GM12891 (cell line): ENCODE results near the gene RAP1A.
A peak's percentile ranks its signal among the peaks of the same experiment; 100 is the strongest.
"Not testable (repeated sequence)": the region's sequence is repeated elsewhere in the genome, so short reads cannot be mapped to it uniquely, and the experiment has no call there.

Source experiments
- DNase-seq: peaks from one replicate; pipeline ENCODE4 v3.0.0; 2011; ENCODE audit warnings: low spot score; ENCODE audit not compliant: insufficient read length
- FAIRE-seq: peaks from 2 replicates; lab custom pipeline; 2011; peaks lifted over from hg19 to GRCh38; lab: Jason Lieb, UNC
- PAX5 ChIP-seq: IDR thresholded peaks from 2 replicates; pipeline ENCODE4 v1.6.1; 2011; ENCODE audit warnings: low read length, moderate library complexity, mild to moderate bottlenecking; ENCODE audit not compliant: insufficient read depth, severe bottlenecking
- POLR2A ChIP-seq: IDR thresholded peaks from 2 replicates; pipeline ENCODE4 v1.6.1; 2011; ENCODE audit warnings: low read depth, low read length, control low read depth
- POLR2AphosphoS5 ChIP-seq: IDR thresholded peaks from 2 replicates; pipeline ENCODE4 v1.6.1; 2011; ENCODE audit warnings: low read depth, low read length, control low read depth
- POU2F2 ChIP-seq: IDR thresholded peaks from 2 replicates; pipeline ENCODE4 v1.6.1; 2011; ENCODE audit warnings: low read depth, mild to moderate bottlenecking, control low read depth, low read length, moderate library complexity
- SPI1 ChIP-seq: IDR thresholded peaks from 2 replicates; pipeline ENCODE4 v1.6.1; 2011; ENCODE audit warnings: low read depth, low read length, control low read depth
- TAF1 ChIP-seq: IDR thresholded peaks from 2 replicates; pipeline ENCODE4 v1.6.1; 2011; ENCODE audit warnings: low read depth, low read length, control low read depth

Gene RAP1A

DNA sequence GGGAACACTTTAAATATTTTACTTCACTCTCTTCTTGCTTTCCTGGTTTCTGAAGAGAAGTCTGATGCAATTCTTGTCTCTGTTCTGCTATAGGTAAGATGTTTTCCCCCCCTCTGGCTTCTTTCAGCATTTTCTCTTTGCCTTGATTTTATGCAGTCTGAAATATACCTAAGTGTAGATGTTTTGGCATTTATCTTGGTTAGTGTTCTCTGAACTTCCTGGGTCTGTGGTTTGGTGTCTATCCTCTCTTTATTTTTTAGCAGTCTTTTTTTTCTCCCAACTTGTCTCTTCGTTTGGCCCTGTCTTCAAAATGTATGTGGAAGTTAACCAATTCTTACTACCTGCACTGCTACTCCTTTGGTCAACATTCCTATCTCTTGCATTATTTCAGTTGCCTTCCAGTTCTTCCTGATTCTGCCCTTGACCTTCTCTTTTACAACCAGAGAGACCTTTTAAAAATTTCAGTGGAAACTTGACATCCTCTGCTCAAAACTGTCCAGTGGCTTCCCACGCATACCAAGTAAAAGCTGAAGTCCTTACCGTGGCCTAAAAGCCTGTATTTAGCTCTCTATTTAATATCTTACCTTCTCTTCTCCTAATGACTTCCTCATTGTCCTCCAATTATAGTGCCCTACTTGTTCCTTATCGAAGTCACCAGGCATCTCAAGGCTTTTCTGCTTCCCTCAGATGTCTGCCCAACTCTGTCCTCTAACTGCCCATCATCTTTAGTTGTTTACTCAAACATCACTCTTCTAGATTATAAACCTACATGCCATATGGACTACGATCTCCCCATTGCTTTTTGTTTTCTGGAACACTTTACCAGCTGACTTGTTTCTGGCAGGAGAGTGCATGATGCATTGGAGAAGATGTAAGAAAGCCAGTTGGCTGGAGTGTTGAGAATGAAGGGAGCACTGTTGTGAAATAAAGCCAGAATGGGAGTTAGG is 40.9 kb downstream of the RAP1A start:
- DNase-seq (no peak), FAIRE-seq (peak; percentile 81)
- TF ChIP-seq SPI1 (peak; percentile 32), POLR2AphosphoS5 (no peak)

GRCh38 chr1:111664652-111665051 is 45.1 kb downstream of the RAP1A start:
- TF ChIP-seq POLR2AphosphoS5: no peak
- no peak for TF ChIP-seq POLR2A
- no peak for TF ChIP-seq TAF1
- TF ChIP-seq SPI1: no peak
- TF ChIP-seq PAX5: no peak
- TF ChIP-seq POU2F2: no peak
- DNase-seq (no peak), FAIRE-seq (no peak)

GRCh38 chr1:111665497-111665896 is 45.9 kb downstream of the RAP1A start:
- no peak for TF ChIP-seq POU2F2
- no peak for TF ChIP-seq POLR2A
- TF ChIP-seq POLR2AphosphoS5: no peak
- TF ChIP-seq PAX5: no peak
- no peak for TF ChIP-seq SPI1
- no peak for TF ChIP-seq TAF1
- FAIRE-seq (no peak), DNase-seq (no peak)

DNA sequence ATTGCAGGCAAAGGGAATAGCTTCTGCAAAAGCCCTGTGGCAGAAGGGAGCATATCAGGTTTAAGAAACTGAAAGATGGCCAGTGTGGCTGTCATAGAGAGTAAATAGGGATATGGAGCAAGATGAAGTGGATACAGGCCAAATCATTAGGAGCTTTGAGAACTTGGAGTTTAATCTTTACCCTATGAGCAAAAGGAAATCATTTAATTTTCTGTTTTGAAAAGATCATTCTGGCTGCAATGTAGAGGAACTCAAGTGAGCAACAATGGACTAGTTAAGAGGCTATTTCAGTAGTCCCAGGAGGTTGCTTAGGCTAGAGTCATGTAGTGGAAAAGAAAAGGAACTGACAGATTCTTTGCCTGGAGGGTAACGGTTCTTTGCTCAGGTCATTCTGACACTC is 47.2 kb downstream of the RAP1A start:
- TF ChIP-seq PAX5 (no peak), POLR2A (no peak), POU2F2 (no peak), TAF1 (no peak), SPI1 (no peak), POLR2AphosphoS5 (no peak)
- DNase-seq (no peak), FAIRE-seq (no peak)

GRCh38 chr1:111669268-111669667 is 49.7 kb downstream of the RAP1A start:
- no peak for TF ChIP-seq POLR2AphosphoS5
- no peak for TF ChIP-seq POU2F2
- TF ChIP-seq SPI1: no peak
- TF ChIP-seq PAX5: no peak
- no peak for TF ChIP-seq TAF1
- no peak for TF ChIP-seq POLR2A
- no peak for FAIRE-seq
- DNase-seq: no peak

GRCh38 chr1:111671852-111672251 is 52.3 kb downstream of the RAP1A start:
- no peak for TF ChIP-seq POLR2A
- no peak for TF ChIP-seq POLR2AphosphoS5
- no peak for TF ChIP-seq PAX5
- no peak for TF ChIP-seq POU2F2
- no peak for TF ChIP-seq SPI1
- no peak for TF ChIP-seq TAF1
- DNase-seq: no peak
- no peak for FAIRE-seq

DNA sequence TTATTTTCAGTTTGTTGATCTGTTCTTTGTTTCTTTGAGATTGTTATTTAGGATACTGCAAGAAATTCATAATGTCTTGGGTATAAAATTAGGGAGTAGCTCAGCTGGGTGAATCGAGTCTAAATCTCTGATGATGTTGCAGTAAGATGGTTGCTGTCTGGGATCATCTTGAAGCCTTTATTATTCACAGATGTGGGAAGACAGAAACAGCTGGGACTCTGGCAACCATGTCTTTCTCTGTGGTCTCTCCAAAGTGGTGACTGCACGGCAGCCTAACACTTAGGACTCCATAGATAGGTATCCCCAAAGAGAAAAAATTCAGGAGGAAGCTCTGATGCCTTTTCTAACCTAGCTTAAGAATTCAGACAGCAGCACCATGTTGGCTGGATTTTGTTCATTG is 52.7 kb downstream of the RAP1A start:
- TF ChIP-seq POU2F2: no peak
- no peak for TF ChIP-seq POLR2A
- no peak for TF ChIP-seq TAF1
- TF ChIP-seq PAX5: no peak
- TF ChIP-seq SPI1: no peak
- no peak for TF ChIP-seq POLR2AphosphoS5
- no peak for DNase-seq
- FAIRE-seq: no peak

- no peak for FAIRE-seq
- TF ChIP-seq POLR2A: no peak
- no peak for TF ChIP-seq SPI1
- no peak for TF ChIP-seq POLR2AphosphoS5
- no peak for TF ChIP-seq TAF1
- TF ChIP-seq PAX5: no peak
- no peak for TF ChIP-seq POU2F2
These were observed 58.0 kb downstream of the RAP1A start for GRCh38 chr1:111677604-111678003.

GRCh38 chr1:111679541-111679940 is 60.0 kb downstream of the RAP1A start:
- FAIRE-seq (no peak), DNase-seq (no peak)
- TF ChIP-seq PAX5 (no peak), TAF1 (no peak), POU2F2 (no peak), SPI1 (no peak), POLR2AphosphoS5 (no peak), POLR2A (no peak)

More at GRCh38 chr1:111677604-111678003, 58.0 kb downstream of the RAP1A start:
- DNase-seq: no peak

- not testable (repeated sequence) for FAIRE-seq, DNase-seq
These were observed 60.7 kb downstream of the RAP1A start for GRCh38 chr1:111680212-111680800.

DNA sequence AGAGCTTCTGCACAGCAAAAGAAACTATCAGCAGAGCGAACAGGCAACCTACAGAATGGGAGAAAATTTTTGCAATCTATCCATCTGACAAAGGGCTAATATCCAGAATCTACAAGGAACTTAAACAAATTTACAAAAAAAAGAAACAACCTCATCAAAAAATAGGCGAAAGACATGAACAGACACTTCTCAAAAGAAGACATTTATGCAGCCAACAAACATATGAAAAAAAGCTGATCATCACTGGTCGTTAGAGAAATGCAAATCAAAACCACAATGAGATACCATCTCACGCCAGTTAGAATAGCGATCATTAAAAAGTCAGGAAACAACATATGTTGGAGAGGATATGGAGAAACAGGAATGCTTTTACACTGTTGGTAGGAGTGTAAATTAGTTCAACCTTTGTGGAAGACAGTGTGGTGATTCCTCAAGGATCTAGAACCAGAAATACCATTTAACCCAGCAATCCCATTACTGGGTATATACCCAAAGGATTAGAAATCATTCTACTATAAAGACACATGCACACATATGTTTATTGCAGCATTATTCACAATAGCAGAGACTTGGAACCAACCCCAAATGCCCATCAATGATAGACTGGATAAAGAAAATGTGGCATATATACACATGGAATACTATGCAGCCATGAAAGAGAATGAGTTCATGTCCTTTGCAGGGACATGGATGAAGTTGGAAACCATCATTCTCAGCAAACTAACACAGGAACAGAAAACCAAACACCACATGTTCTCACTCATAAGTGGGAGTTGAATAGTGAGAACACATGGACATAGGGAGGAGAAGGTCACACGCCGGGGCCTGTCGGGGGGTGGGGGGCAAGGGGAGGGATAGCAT is 65.9 kb downstream of the RAP1A start:
- not testable (repeated sequence) for FAIRE-seq

More for the DNA sequence above, 65.9 kb downstream of the RAP1A start:
- DNase-seq: not testable (repeated sequence)
